ENCODE measurements around the gene AUTS2.
A peak's percentile ranks its signal among the peaks of the same experiment; 100 is the strongest.

Gene AUTS2

DNA sequence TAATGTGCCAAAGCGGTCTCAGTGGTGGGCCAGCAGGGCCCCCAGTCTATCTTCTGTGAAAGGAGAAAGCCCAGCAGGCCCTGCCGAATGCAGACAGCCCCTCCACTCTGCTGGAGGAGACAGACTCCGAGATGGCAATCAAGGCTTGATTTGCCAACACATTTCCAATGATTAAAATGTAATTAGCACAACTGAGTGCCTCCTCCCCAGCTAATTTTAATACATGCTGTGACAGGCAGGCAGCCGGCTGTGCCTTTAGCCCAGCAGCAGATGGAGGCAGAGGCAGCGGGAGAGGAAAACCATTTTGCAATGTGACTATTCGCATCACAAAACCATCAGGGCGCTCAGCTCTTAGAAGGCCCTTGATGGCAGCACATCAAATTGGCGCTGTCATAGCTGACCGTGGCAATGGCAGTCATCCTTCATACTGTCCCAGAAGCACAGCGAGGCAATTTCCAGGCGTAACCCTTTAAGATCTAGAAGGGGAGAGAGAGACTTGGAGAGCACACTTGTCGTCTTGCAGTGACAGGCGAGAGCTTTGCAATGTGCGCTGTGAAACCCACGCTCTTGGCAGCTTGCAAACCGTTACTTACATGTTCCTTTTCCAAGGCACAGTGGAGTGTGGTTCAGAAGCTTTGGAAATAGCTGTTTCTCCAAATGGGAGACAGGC, 818.8 kb downstream of the AUTS2 start:
- H3K4me3 Mint-ChIP-seq: peak overlapping the region in 1 of 2 donors; percentile 42
- no peak for DNase-seq
- ATAC-seq (replicated peaks): no peak
- H3K27ac Mint-ChIP-seq: peak overlapping the region; percentile 6
- no peaks in the 10 kb centered on the region for H3K27me3 Mint-ChIP-seq
- H3K4me1 Mint-ChIP-seq: peaks cover 21 to 32% of the 10 kb centered on the region in 2 donors
- no peaks in the 10 kb centered on the region for H3K36me3 Mint-ChIP-seq
- no peaks in the 10 kb centered on the region for H3K9me3 Mint-ChIP-seq

DNA sequence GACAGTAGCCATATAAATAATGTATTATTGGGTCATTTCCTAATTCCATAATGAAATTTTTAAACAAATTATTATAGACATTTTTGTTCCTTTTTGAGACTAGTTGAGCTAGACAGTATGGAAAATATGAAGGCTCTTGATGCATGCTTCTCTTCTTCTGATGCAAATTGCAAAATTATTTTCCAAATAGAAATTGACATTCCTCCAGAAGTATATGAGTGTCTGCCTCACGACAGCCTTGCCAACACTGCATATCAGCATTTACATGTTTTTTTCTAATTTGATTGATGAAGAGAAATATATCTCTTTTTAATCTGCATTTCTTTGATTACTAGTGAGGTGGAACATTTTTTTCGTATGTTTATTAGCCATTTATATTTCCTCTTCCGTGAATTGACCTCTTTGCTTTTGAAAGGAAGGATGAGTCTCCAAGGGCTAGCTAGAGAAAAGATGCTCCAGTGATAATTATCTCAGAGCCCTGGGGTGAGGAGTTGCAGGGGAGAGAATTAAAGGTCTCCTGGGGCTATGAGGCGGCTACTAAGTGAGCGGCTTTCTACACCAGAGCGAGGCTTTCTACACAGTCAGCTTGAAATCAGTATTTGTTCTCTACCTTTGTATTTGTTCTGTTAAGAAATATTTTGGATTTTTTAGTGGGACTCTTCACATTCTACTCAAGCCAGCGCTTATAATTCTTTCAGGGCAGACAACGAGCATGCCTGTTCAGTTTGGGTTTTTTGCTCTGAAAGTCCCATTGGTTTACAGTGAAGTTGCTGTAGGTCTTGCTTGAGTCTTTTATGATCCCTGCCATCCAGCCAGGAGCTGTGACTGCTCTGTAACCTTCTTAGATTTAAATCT, 821.5 kb downstream of the AUTS2 start:
- ATAC-seq (replicated peaks): no peak
- Mint-ChIP-seq H3K27me3 (no peaks in the 10 kb centered on the region), H3K4me3 (no peak overlapping the region), H3K9me3 (no peaks in the 10 kb centered on the region), H3K36me3 (no peaks in the 10 kb centered on the region), H3K4me1 (peaks cover 17 to 24% of the 10 kb centered on the region in 2 donors), H3K27ac (no peak overlapping the region)
- DNase-seq: no peak

DNA sequence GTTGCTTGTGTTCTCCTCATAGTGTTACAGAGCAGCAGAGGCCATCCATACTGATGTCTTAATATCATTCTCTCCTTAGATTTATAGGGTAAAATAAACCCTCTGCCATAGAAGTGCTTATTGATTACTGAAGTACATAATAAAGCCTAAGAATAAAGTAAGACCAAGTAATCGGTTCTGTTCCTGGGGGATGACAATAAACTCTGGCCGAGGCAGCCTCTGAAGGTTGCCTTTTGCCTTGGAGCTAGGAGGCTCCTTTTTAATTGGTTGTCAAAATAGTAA, 822.0 kb downstream of the AUTS2 start:
- Mint-ChIP-seq H3K27ac (no peak overlapping the region), H3K27me3 (no peaks in the 10 kb centered on the region), H3K36me3 (no peaks in the 10 kb centered on the region), H3K4me3 (no peak overlapping the region), H3K4me1 (peaks cover 13 to 19% of the 10 kb centered on the region in 2 donors), H3K9me3 (no peaks in the 10 kb centered on the region)
- no peak for DNase-seq
- no peak for ATAC-seq (replicated peaks)

DNA sequence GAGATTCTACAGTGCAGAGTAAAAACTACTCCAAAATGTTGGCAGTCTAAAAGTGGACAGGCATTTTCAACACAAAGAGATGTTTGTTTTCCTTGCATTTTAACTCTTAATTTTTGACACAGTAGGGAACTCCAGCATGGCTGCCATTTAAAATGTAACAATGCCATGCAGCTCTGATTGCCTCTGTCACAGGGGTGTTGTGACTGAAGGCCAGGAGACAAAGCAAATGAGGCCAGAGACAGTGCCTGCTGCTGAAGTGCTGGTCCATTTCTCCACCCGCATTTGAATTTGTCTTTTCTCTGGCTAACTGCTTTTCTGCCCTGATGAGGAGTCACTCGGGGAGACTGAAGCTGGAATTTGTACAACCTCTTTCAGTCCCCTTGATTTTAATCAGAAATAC, 823.0 kb downstream of the AUTS2 start:
- no peak overlapping the region for H3K4me3 Mint-ChIP-seq
- ATAC-seq (replicated peaks) (no peak), DNase-seq (no peak)
- H3K27ac Mint-ChIP-seq: no peak overlapping the region
- no peaks in the 10 kb centered on the region for H3K36me3 Mint-ChIP-seq
- no peaks in the 10 kb centered on the region for H3K9me3 Mint-ChIP-seq
- peaks cover 9 to 11% of the 10 kb centered on the region in 2 donors for H3K4me1 Mint-ChIP-seq
- no peaks in the 10 kb centered on the region for H3K27me3 Mint-ChIP-seq

DNA sequence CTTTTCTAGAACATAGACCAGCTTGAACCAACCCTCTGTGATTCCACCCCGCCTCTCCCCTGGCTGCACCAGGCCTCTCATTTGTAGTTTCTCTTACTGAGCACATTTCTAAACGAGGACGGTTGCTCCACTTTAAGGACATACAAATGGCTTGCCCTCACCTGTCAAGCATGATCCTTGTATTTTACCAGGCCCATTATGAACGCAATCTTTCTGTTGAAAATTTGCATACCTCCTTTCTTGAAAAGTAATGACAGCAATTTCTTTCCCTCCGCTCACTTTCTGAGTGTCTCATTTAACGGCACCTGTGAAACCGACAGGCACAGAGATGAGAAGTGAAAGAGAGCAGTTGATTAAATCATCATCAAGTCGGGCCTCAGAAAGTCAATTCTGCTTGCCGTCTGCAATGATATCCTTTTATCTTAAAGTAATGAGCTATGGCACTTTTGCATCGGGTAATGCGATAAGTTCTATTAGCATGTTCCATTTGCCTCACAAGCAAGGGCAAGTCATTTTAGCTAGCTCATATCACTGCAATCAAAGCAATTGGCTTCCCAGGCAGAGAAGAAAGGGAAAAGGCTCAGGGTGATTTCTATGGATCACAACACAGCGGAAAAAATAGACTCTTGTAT, 828.1 kb downstream of the AUTS2 start:
- Mint-ChIP-seq H3K27me3 (no peaks in the 10 kb centered on the region), H3K9me3 (peaks cover 0 to 1% of the 10 kb centered on the region in 2 donors), H3K4me3 (no peak overlapping the region), H3K27ac (no peak overlapping the region), H3K36me3 (peaks cover 0 to 3% of the 10 kb centered on the region in 2 donors), H3K4me1 (peaks cover 0 to 3% of the 10 kb centered on the region in 2 donors)
- DNase-seq: no peak
- peak; percentile 54 to 57 for ATAC-seq (replicated peaks)

DNA sequence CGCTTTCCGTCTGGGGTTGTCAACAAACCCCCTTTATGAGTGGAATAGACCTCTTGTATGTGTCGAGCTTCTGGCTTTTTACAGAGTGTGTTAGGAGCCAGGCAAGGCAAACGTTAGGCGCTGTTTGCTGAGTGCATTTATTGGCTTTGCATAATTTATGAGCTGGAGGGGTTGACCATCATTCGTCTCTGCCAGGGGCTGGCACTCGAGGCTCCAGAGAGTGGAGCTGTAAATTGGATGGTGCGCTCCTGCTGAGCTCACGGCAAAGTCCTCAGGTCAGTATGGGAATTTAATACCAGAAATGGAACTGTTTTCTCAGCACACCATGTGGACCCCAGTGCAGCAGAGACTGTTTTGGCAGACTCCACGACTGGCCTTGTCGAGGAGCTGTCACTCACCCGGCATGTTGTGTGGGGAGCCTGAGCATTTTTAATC, 834.3 kb downstream of the AUTS2 start:
- Mint-ChIP-seq H3K9me3 (peaks cover 0 to 1% of the 10 kb centered on the region in 2 donors), H3K4me1 (peaks cover 2 to 6% of the 10 kb centered on the region in 2 donors), H3K27me3 (no peaks in the 10 kb centered on the region)

DNA sequence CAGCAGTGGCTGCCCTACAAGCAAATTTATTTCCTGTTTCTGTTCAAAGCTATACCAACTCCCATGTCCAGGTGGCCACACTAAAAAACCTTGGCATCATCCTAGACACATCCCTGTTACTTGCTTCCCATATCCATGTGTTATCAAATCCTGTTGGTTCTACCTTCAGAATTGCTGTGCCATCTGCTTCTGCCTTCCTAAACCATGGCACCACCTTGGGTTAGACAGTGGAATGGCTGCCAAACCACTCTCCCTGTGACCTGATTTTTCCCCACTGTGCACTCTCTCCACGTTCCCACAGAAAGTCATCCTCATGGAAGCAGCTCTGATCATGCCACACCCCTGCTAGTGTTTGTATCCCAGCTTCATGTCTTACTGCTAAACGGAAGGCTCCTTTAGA, 836.1 kb downstream of the AUTS2 start:
- no peak for ATAC-seq (replicated peaks)
- Mint-ChIP-seq H3K36me3 (no peaks in the 10 kb centered on the region), H3K4me3 (no peak overlapping the region), H3K4me1 (peaks cover 2 to 6% of the 10 kb centered on the region in 2 donors), H3K27ac (no peak overlapping the region), H3K27me3 (no peaks in the 10 kb centered on the region), H3K9me3 (no peaks in the 10 kb centered on the region)
- no peak for DNase-seq

More for the DNA sequence above, 834.3 kb downstream of the AUTS2 start:
- Mint-ChIP-seq H3K4me3 (no peak overlapping the region), H3K27ac (no peak overlapping the region), H3K36me3 (peaks cover 0 to 3% of the 10 kb centered on the region in 2 donors)
- no peak for ATAC-seq (replicated peaks)
- DNase-seq: no peak

DNA sequence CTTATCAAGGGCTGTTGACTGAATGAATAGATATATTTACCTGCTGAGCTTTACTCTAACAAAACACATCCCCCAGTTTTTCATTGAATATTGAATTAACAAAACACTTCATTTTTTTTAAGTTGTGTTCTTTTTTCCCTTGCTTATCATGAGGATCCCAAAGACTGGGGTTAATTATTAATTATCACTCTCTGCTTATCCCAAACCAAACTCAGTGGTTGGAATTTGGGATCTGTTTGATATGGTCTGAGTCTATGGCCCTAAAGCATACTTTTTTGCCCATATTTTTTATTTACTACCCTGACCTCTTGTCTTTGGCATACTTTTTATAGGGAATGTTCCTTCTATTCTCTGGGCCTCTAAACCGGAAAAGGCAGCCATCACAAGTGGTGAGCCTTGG, 836.5 kb downstream of the AUTS2 start:
- Mint-ChIP-seq H3K9me3 (no peaks in the 10 kb centered on the region), H3K27me3 (no peaks in the 10 kb centered on the region), H3K27ac (no peak overlapping the region), H3K36me3 (no peaks in the 10 kb centered on the region), H3K4me1 (peaks cover 2 to 6% of the 10 kb centered on the region in 2 donors), H3K4me3 (no peak overlapping the region)
- DNase-seq (no peak), ATAC-seq (replicated peaks) (no peak)

DNA sequence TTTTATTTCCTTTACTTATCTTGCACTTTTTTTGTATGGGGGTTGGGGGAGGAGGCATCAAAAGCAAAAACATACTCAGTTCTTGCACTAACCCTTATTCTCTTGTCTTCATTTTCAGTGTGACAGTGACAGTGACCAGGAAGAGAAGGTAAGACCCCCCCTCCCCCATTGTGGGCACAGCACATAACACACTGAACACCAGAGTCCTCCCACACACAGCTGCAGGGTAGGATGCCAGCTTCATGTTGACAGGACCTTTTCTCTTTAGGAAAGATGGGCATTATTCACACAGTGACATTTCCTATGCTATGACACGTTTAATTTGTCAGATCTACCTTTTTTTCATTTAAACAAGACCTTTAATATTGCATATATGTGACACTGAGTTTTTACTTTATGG, 837.4 kb downstream of the AUTS2 start:
- Mint-ChIP-seq H3K36me3 (no peaks in the 10 kb centered on the region), H3K9me3 (no peaks in the 10 kb centered on the region), H3K4me3 (no peak overlapping the region), H3K27me3 (no peaks in the 10 kb centered on the region), H3K27ac (no peak overlapping the region), H3K4me1 (peaks cover 2 to 6% of the 10 kb centered on the region in 2 donors)
- ATAC-seq (replicated peaks): no peak
- no peak for DNase-seq

DNA sequence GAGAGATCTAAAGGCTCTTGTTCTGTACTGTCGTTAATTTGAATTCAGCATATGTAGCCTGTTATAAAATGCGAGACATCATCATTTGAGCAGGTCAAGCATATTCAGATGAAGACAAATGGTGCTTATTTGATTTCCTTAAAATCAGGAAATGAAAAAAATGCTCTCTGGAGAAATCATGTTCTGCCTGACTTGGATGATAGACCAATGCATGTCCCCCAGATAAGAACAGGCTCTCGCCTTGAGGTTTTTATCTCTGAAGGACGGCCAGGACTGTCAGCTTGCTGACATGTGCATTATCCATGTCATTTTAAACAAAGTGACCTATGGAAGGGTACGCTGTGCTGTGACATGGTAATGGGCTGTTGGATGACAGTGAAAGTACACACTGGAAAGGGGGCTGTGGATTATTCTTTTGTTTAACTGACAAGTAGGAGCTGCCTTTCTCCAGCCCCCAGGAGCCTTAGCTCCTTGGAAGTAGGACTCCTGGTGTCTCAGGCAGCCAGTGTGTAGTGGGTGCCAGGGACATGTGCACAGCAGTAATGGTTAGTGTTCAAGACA, 838.6 kb downstream of the AUTS2 start:
- Mint-ChIP-seq H3K9me3 (no peaks in the 10 kb centered on the region), H3K4me3 (no peak overlapping the region), H3K36me3 (peaks cover 0 to 5% of the 10 kb centered on the region in 2 donors), H3K27ac (no peak overlapping the region), H3K4me1 (peaks cover 4 to 6% of the 10 kb centered on the region in 2 donors), H3K27me3 (no peaks in the 10 kb centered on the region)
- ATAC-seq (replicated peaks) (no peak), DNase-seq (no peak)

DNA sequence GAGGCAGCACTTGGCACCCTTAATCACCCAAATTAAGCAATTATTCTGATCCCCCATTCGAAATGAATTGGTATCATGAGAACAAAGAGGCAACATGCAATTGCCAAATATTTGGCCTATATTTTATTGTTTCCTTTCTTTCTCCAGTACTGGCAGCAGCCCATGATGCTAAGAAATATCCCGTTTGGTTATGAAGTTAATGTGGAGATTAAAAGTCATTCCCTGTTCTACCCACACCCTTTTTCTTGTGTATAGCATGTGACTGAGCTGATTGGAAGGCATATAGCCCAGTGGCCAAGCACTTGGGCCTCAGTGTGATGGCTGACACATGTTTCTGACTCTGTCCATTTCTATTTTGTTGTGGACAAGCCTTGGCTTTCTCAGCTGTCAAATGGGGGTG, 841.4 kb downstream of the AUTS2 start:
- ATAC-seq (replicated peaks): no peak
- no peaks in the 10 kb centered on the region for H3K9me3 Mint-ChIP-seq

DNA sequence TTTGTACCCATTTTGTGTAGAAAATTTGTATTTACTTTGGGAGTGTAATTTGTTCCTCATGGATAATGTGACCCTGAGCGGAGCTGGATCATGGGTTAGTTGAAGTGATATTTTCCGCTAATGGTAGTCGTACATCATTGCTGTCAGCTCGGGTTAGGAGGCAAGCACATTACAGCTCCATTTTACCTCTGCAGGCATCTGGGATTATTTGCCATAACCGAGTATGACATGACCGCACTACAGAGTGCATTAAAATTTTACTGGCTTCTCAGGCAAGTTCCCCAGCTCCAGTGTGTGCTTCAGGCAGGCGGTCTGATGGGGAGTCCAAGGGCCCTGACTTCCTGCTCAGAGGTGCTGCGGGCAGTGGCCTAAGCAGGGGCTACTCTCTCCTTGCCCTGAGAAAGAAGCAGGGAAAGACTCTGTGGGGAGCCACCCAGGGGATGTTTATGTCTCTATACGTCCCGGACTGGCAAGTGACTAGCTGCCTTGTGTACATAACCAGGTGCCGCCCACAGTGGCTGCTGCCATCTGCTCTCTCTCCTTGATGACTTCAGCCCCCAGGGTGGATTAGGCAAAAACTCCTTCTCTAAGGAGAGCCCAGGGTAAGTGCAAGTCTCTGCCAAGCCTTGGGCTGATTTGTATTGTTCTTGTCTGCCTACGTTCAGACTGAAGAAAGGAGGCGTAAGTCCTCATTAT, 848.3 kb downstream of the AUTS2 start:
- no peak overlapping the region for H3K4me3 Mint-ChIP-seq
- H3K36me3 Mint-ChIP-seq: peaks cover 0 to 2% of the 10 kb centered on the region in 2 donors
- H3K27me3 Mint-ChIP-seq: no peaks in the 10 kb centered on the region
- H3K9me3 Mint-ChIP-seq: no peaks in the 10 kb centered on the region
- no peak for DNase-seq
- peaks cover 10 to 13% of the 10 kb centered on the region in 2 donors for H3K4me1 Mint-ChIP-seq
- ATAC-seq (replicated peaks): no peak
- H3K27ac Mint-ChIP-seq: no peak overlapping the region

More for the DNA sequence above, 841.4 kb downstream of the AUTS2 start:
- Mint-ChIP-seq H3K4me1 (peaks cover 5 to 6% of the 10 kb centered on the region in 2 donors), H3K27ac (no peak overlapping the region), H3K4me3 (no peak overlapping the region), H3K36me3 (peaks cover 0 to 5% of the 10 kb centered on the region in 2 donors), H3K27me3 (no peaks in the 10 kb centered on the region)
- DNase-seq: no peak

DNA sequence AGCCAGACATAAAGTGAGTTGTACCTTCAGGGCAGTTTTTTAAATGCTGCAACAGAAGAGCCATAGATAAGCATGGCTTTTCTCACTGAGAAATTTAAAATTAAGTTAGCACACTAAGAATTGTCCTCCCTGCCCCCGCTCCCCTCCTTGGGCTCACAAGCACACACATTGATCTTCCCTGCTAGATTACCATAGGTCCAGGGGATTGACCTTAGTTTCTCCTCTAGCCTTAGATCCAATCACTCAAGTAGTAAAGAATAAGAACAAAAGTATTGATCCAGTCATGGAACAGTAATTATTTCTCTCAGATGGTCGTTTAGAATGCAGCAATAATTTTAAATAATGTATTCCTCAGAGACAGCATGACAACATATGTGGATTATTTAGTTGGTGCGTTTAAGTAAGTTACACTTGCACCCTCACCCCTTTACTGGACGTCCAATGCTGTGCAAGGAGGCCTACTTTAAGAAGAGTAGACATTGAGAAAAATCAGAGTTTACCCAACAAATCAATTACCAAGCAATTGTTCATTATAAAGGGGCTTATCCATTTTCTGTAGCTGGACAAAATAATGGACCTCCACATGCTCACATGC, 850.1 kb downstream of the AUTS2 start:
- Mint-ChIP-seq H3K27ac (no peak overlapping the region), H3K9me3 (no peaks in the 10 kb centered on the region), H3K4me3 (no peak overlapping the region), H3K36me3 (peaks cover 0 to 2% of the 10 kb centered on the region in 2 donors), H3K27me3 (no peaks in the 10 kb centered on the region), H3K4me1 (peaks cover 5 to 7% of the 10 kb centered on the region in 2 donors)
- DNase-seq (no peak), ATAC-seq (replicated peaks) (no peak)

DNA sequence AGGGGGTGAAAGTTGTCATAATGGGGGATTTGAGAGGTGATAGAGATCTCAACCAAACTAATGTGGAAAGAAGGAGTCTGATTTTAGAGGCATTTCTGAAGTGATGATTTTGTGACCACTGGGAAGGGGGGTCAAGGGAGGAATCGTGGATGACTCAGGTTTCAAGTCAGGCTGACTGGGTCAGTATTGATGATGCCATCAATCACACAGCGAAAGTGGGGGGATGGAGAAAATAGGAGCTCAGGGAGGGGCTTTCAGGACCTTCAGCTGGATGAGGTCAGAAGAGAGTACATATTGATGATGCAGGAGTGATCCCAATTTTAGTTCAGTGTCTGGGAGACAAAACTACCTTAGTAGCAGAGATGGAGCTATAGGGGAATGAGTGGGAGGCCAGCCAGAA, 852.5 kb downstream of the AUTS2 start:
- peaks cover 0 to 2% of the 10 kb centered on the region in 2 donors for H3K36me3 Mint-ChIP-seq
- peaks cover 16 to 17% of the 10 kb centered on the region in 2 donors for H3K4me1 Mint-ChIP-seq
- H3K9me3 Mint-ChIP-seq: no peaks in the 10 kb centered on the region
- no peaks in the 10 kb centered on the region for H3K27me3 Mint-ChIP-seq
- H3K4me3 Mint-ChIP-seq: no peak overlapping the region
- ATAC-seq (replicated peaks) (no peak), DNase-seq (no peak)
- no peak overlapping the region for H3K27ac Mint-ChIP-seq
